Measurements from ENCODE around the gene KMT2C. TPM values are rescaled to one million over a fixed set of nuclear protein-coding genes. Genes with fewer than 3 reads are reported as not detected.
"Not testable (repeated sequence)": the region's sequence is repeated elsewhere in the genome, so short reads cannot be mapped to it uniquely, and the experiment has no call there.

The KMT2C gene
- total RNA-seq, 1 experiment from 2014 or later: 8.5 TPM

- Histone ChIP-seq H3K27me3 (ENCODE audit: control insufficient read depth, insufficient read depth, low read length) (no peaks in the 10 kb centered on the region), H3K4me3 (ENCODE audit: insufficient read depth, low read depth, low read length) (no peak overlapping the region), H3K36me3 (replicated peaks; ENCODE audit: control insufficient read depth, insufficient read depth, low read length) (no peaks in the 10 kb centered on the region)
- peak; percentile 27 for DNase-seq
Observed at GRCh38 chr7:152399344-152399743, 36.5 kb downstream of the KMT2C start.

DNA sequence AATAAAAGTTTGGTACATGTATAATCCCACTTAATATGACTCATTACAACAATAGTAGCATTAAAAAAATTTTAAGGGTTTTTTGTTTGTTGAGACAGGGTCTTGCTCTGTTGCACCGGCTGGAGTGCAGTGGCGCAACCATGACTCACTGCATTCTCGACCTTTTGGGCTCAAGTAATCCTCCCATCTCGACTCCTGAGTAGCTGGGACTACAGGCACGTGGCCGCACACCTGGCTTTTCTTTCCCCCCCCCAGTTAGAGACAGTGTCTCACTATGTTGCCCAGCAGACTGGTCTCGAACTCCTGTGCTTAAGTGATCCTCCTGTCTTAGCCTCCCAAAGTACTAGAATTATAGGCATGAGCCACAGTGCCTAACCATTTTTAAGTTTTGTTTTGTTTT lies 40.7 kb downstream of the KMT2C start:
- DNase-seq: no peak
- Histone ChIP-seq H3K4me3 (ENCODE audit: insufficient read depth, low read depth, low read length) (no peak overlapping the region), H3K36me3 (replicated peaks; ENCODE audit: control insufficient read depth, insufficient read depth, low read length) (no peaks in the 10 kb centered on the region)

DNA sequence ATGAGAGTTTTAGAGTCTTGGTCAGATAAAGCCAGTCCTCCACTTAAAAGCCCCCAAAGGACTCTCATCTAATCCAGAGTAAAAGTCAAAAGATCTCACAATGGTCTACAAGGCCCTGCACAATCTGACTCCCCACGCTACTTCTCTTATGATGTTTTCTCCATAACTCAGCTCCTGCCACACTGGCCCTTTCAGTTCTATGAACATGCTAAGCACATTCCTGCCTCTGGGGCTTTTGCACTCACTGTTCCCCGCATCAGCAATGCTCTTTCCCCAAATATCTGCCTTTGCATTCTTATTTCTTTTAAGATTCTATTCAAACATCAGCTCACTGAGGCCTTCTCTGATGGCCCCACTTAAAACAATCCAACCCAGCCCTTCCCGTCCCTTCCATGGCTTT lies 41.6 kb downstream of the KMT2C start:
- H3K27me3 ChIP-seq (ENCODE audit: control insufficient read depth, insufficient read depth, low read length); H3K36me3 ChIP-seq (replicated peaks; ENCODE audit: control insufficient read depth, insufficient read depth, low read length); H3K4me3 ChIP-seq (ENCODE audit: insufficient read depth, low read depth, low read length): not testable (repeated sequence)
- peak; percentile 21 for DNase-seq

More for the DNA sequence above, 40.7 kb downstream of the KMT2C start:
- no peaks in the 10 kb centered on the region for H3K27me3 ChIP-seq (ENCODE audit: control insufficient read depth, insufficient read depth, low read length)

- no peak for DNase-seq
- H3K4me3 ChIP-seq (ENCODE audit: insufficient read depth, low read depth, low read length): no peak overlapping the region
- H3K27me3 ChIP-seq (ENCODE audit: control insufficient read depth, insufficient read depth, low read length): no peaks in the 10 kb centered on the region
- no peaks in the 10 kb centered on the region for H3K36me3 ChIP-seq (replicated peaks; ENCODE audit: control insufficient read depth, insufficient read depth, low read length)
Observed at GRCh38 chr7:152392254-152392653, 43.5 kb downstream of the KMT2C start.

GRCh38 chr7:152386136-152386764 lies 49.6 kb downstream of the KMT2C start:
- DNase-seq; H3K27me3 ChIP-seq (ENCODE audit: control insufficient read depth, insufficient read depth, low read length); H3K36me3 ChIP-seq (replicated peaks; ENCODE audit: control insufficient read depth, insufficient read depth, low read length); H3K4me3 ChIP-seq (ENCODE audit: insufficient read depth, low read depth, low read length): not testable (repeated sequence)

GRCh38 chr7:152384235-152385200 lies 51.3 kb downstream of the KMT2C start:
- not testable (repeated sequence) for H3K4me3 ChIP-seq (ENCODE audit: insufficient read depth, low read depth, low read length); H3K27me3 ChIP-seq (ENCODE audit: control insufficient read depth, insufficient read depth, low read length); H3K36me3 ChIP-seq (replicated peaks; ENCODE audit: control insufficient read depth, insufficient read depth, low read length); DNase-seq

DNA sequence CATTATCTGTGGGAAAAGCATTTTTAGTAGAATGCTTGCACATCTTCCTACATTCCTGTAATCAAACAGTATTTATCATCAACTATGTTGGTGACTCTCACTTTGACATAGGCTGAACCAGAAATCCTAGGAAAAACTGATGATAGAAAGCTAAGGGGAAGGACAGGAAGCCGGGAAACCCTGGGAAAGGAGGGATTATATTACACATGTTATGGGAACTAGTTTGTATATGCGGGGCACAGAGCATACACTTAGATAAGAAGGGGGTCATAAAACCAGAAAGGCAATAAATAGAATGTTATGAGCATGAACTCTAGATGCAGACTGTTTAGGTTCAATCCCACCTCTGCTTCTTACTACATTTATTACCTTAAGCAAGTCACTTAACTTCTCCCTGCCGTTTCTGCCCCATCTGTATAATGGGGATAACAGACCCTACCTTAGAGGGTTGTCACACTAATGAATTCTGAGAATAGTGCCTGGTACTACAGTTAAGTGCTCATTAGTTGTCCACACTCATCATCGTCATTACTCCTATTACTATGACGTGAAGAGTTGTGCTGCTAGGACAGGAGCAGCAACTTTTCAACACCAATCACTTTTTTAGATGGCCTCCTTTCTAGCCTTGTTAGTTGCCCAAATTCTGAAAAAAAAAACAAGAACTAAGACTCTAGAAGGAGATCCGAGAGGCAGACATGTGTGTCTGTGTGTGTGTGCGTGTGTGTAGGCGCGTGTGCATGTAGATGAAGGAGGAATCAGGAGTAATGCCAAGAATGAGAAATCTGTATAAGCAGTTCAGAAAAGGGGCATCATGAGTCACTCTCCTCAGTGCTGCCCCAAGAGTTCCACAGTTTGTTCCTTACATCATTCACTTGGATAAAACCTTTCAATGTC lies 52.2 kb downstream of the KMT2C start:
- no peak for DNase-seq
- Histone ChIP-seq H3K4me3 (ENCODE audit: insufficient read depth, low read depth, low read length) (no peak overlapping the region), H3K36me3 (replicated peaks; ENCODE audit: control insufficient read depth, insufficient read depth, low read length) (no peaks in the 10 kb centered on the region), H3K27me3 (ENCODE audit: control insufficient read depth, insufficient read depth, low read length) (no peaks in the 10 kb centered on the region)

DNA sequence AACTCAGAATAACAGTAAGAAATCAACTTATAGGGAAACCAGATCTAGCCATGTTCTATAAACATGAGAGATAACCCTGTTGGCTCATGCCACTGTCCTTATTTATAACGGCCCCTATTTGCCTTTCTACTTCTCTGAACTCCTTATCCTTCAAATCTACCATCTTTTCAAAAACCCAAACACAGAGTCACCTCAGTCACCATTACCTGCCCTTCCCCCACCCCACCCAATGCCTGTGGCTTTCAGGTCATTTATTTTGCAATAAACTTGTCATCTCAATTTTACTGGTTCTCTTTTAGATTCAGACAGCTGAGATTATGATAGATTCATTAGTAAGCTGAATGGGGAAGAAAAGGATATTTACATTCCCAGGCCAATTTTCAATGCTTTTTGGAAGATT lies 53.6 kb downstream of the KMT2C start:
- no peak for DNase-seq
- no peaks in the 10 kb centered on the region for H3K36me3 ChIP-seq (replicated peaks; ENCODE audit: control insufficient read depth, insufficient read depth, low read length)
- no peaks in the 10 kb centered on the region for H3K27me3 ChIP-seq (ENCODE audit: control insufficient read depth, insufficient read depth, low read length)
- H3K4me3 ChIP-seq (ENCODE audit: insufficient read depth, low read depth, low read length): no peak overlapping the region

GRCh38 chr7:152380931-152381578 lies 54.7 kb downstream of the KMT2C start:
- H3K27me3 ChIP-seq (ENCODE audit: control insufficient read depth, insufficient read depth, low read length); H3K36me3 ChIP-seq (replicated peaks; ENCODE audit: control insufficient read depth, insufficient read depth, low read length); H3K4me3 ChIP-seq (ENCODE audit: insufficient read depth, low read depth, low read length); DNase-seq: not testable (repeated sequence)

DNA sequence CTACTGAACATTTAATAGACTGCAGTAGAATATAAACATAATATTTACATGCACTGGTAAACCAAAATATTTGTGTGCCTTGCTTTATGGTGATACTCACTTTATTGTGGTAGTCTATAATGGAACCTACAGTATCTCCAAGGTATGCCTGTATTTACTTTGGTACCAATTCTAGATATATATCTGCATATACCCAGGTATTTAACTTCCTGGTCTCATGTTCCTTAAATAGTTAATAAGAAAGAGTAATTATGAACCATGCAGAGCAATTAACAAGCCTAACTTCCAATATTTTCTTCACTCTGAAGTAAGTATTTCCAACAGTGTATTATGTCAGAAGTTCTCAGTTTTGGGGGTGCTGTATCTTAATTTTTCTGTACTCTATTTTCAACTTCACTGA lies 57.3 kb downstream of the KMT2C start:
- not testable (repeated sequence) for DNase-seq; H3K27me3 ChIP-seq (ENCODE audit: control insufficient read depth, insufficient read depth, low read length); H3K4me3 ChIP-seq (ENCODE audit: insufficient read depth, low read depth, low read length); H3K36me3 ChIP-seq (replicated peaks; ENCODE audit: control insufficient read depth, insufficient read depth, low read length)

DNA sequence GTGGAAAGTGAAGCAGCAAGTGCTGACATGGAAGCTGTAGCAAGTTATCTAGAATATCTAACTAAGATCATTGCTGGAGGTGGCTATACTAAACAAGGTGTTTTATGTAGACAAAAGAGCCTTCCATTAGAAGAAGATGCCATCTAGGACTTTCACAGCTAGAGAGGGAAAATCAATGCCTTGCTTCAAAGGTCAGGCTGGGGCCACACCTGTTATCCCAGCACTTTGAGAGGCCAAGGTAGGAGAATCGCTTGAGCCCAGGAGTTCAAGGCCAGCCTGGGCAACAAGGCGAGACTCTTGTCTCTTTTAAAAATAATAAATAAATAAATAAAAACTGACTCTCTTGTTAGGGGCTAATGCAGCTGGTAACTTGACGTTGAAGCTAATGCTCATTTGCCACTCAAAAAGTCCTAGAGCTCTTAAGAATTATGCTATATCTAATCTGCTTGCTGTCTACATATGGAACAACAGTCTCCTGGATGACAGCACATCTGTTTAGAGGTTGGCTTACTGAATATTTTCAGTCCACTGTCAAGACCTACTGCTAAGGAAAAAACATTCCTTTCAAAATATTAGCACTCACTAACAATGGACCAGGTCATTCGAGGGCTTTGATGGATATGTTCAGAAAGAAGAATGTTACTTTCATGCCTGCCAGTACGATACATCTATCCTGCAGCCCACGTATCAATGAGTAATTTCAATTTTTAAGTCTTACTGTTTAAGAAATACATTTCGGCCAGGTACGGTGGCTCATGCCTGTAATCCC lies 58.9 kb downstream of the KMT2C start:
- H3K36me3 ChIP-seq (replicated peaks; ENCODE audit: control insufficient read depth, insufficient read depth, low read length); DNase-seq: not testable (repeated sequence)

GRCh38 chr7:152370297-152370696 lies 65.5 kb downstream of the KMT2C start:
- Histone ChIP-seq H3K27me3 (ENCODE audit: control insufficient read depth, insufficient read depth, low read length) (no peaks in the 10 kb centered on the region), H3K4me3 (ENCODE audit: insufficient read depth, low read depth, low read length) (no peak overlapping the region), H3K36me3 (replicated peaks; ENCODE audit: control insufficient read depth, insufficient read depth, low read length) (no peaks in the 10 kb centered on the region)
- DNase-seq: no peak

More for the DNA sequence above, 58.9 kb downstream of the KMT2C start:
- not testable (repeated sequence) for H3K27me3 ChIP-seq (ENCODE audit: control insufficient read depth, insufficient read depth, low read length); H3K4me3 ChIP-seq (ENCODE audit: insufficient read depth, low read depth, low read length)

- H3K36me3 ChIP-seq (replicated peaks; ENCODE audit: control insufficient read depth, insufficient read depth, low read length): no peaks in the 10 kb centered on the region
- no peak overlapping the region for H3K4me3 ChIP-seq (ENCODE audit: insufficient read depth, low read depth, low read length)
- no peaks in the 10 kb centered on the region for H3K27me3 ChIP-seq (ENCODE audit: control insufficient read depth, insufficient read depth, low read length)
- DNase-seq: no peak
Observed at GRCh38 chr7:152369518-152369917, 66.3 kb downstream of the KMT2C start.
